ENCODE data around the gene JMJD7. TPM values are rescaled to one million over a fixed set of nuclear protein-coding genes. Genes with fewer than 3 reads are reported as not detected.

The JMJD7 gene
- total RNA-seq, 1 experiment from 2014 or later, result 13.5 TPM

DNA sequence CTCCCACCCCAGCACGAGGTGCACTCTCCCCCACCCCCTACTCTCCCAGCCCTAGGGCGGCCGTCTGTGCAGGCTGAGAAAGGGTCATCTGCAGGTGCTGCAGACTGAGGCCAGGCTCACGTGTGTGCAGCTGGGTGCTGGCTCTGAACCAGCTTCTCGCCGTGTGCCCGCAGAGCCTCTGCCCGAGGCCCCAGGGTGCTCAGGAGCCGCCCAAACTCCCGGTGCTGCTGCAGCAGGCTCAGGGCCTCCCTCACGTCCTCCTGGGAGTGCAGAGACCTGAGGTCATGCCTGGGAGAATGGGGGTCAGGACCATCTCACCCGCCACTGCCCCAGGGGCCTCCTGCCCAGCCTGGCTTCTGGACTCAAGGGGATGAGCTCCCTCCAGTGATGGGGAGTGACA is 48.8 kb downstream of the JMJD7 start:
- ATAC-seq, result no peak
- no peaks in the 10 kb centered on the region for H3K9me2 ChIP-seq (ENCODE audit: insufficient read depth)
- no peak overlapping the region for H3K27ac ChIP-seq (ENCODE audit: low read depth, low read length)
- DNase-seq (ENCODE audit: low read depth, low spot score), result no peak
- TF ChIP-seq SIN3A (IDR thresholded peaks at IDR 0.05; ENCODE audit: low read depth) (no peak), EGR1 (IDR thresholded peaks at IDR 0.05; ENCODE audit: low read depth) (no peak), ZNF274 (IDR thresholded peaks at IDR 0.05; ENCODE audit: low read depth, low read length) (no peak)
- H3K79me2 ChIP-seq (ENCODE audit: insufficient read depth, low read length), result no peaks in the 10 kb centered on the region
- POLR2A ChIA-PET, result no interaction called here
- no peak overlapping the region for H3K4me3 ChIP-seq (replicated peaks in 1 of 2; ENCODE audit: low read depth in 1 of 2, low read length in 2 of 2)
- no peaks in the 10 kb centered on the region for H4K20me1 ChIP-seq (ENCODE audit: insufficient read depth)
- H3K36me3 ChIP-seq (ENCODE audit: control insufficient read depth in 1 of 2, insufficient read depth in 2 of 2, low read length in 2 of 2), result no peaks in the 10 kb centered on the region
- RAD21 ChIA-PET (ENCODE audit: low non-redundant PET in 1 of 2, low total read pairs in 2 of 2, uncharacterized antibody in 2 of 2, unreplicated experiment in 2 of 2), result no interaction called here
- no peak overlapping the region for H3K4me2 ChIP-seq (ENCODE audit: low read length)
- no peak overlapping the region for H3K9ac ChIP-seq (ENCODE audit: low read length)
- CTCF ChIA-PET, result no interaction called here
- H3K9me3 ChIP-seq (ENCODE audit: control insufficient read depth in 1 of 2, insufficient read depth in 1 of 2, low read depth in 1 of 2, low read length in 2 of 2), result no peaks in the 10 kb centered on the region
- H3K27me3 ChIP-seq (ENCODE audit: insufficient read depth, low read length), result no peaks in the 10 kb centered on the region
- H3K4me1 ChIP-seq (ENCODE audit: control insufficient read depth in 1 of 2, insufficient read depth in 2 of 2, low read length in 2 of 2), result peaks cover 0 to 8% of the 10 kb centered on the region in 2 experiments; a peak in 2 of 4 replicates
- H2AFZ ChIP-seq (ENCODE audit: low read depth, low read length, poor library complexity, severe bottlenecking), result no peak overlapping the region
- no TSS peak for BruUV-seq (replicated peaks)
- intact Hi-C loops (cut with micrococcal nuclease), result no loop called here

DNA sequence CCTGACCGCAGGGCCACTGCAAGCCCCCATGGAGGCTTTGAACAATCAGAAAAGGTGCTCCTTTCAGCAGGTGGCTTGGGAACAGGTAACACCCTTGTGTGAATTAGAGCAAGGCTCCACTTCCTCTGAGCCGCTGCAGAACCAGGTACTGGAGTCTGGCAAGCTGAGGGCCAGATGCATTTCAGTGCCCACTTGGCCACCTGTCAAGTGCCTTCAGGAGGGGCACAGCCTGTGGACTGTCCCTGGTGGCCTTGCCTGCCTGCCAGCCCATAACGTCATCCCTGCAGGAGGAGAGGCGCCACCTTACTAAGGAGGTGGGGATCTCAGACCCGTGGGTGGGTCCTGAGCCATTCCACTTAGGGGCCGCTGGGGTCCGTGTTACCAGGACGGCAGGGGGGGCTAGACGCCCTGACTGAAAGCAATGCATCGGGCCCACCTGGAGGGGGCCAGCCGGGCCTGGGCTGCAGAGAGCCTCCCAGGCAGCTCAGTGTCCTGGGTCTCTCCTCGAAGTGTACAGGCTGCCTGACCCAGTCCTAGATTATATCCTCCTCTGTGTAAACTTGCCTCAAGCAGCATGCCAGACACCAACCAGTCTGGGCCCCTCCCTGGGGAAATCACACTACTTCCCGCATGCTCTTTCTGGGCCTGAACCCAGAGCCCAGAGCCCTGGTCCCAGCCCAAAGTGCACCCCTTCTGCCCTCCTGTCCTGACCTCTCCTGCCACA is 49.9 kb downstream of the JMJD7 start:
- ChIA-PET RAD21 (ENCODE audit: low non-redundant PET in 1 of 2, low total read pairs in 2 of 2, uncharacterized antibody in 2 of 2, unreplicated experiment in 2 of 2) (no interaction called here), POLR2A (no interaction called here), CTCF (no interaction called here)
- Histone ChIP-seq H3K36me3 (ENCODE audit: control insufficient read depth in 1 of 2, insufficient read depth in 2 of 2, low read length in 2 of 2) (no peaks in the 10 kb centered on the region), H3K27me3 (ENCODE audit: insufficient read depth, low read length) (no peaks in the 10 kb centered on the region), H3K27ac (ENCODE audit: low read depth, low read length) (no peak overlapping the region), H3K4me3 (replicated peaks in 1 of 2; ENCODE audit: low read depth in 1 of 2, low read length in 2 of 2) (no peak overlapping the region), H3K79me2 (ENCODE audit: insufficient read depth, low read length) (no peaks in the 10 kb centered on the region), H4K20me1 (ENCODE audit: insufficient read depth) (no peaks in the 10 kb centered on the region), H3K9me3 (ENCODE audit: control insufficient read depth in 1 of 2, insufficient read depth in 1 of 2, low read depth in 1 of 2, low read length in 2 of 2) (no peaks in the 10 kb centered on the region), H3K4me1 (ENCODE audit: control insufficient read depth in 1 of 2, insufficient read depth in 2 of 2, low read length in 2 of 2) (no peaks in the 10 kb centered on the region; a peak in 1 of 4 replicates), H3K9me2 (ENCODE audit: insufficient read depth) (no peaks in the 10 kb centered on the region), H3K9ac (ENCODE audit: low read length) (no peak overlapping the region), H2AFZ (ENCODE audit: low read depth, low read length, poor library complexity, severe bottlenecking) (no peak overlapping the region), H3K4me2 (ENCODE audit: low read length) (no peak overlapping the region)
- no peak for ATAC-seq
- BruUV-seq (replicated peaks), result no TSS peak
- TF ChIP-seq YY1 (IDR thresholded peaks at IDR 0.05; ENCODE audit: extremely low read depth, insufficient replicate concordance, low read depth, low read length), result no peak
- TF ChIP-seq CTCF (IDR thresholded peaks at IDR 0.05 in 2 of 3, conservative IDR thresholded peaks at IDR 0.05 in 1 of 3; ENCODE audit: borderline replicate concordance in 1 of 3, insufficient read depth in 1 of 3, low read depth in 2 of 3, low read length in 2 of 3), result no peak
- TF ChIP-seq SIN3A (IDR thresholded peaks at IDR 0.05; ENCODE audit: low read depth), result no peak
- no peak for TF ChIP-seq ZFX (IDR thresholded peaks at IDR 0.05)
- TF ChIP-seq POLR2A (IDR thresholded peaks at IDR 0.05; ENCODE audit: borderline replicate concordance, extremely low read depth, insufficient read depth, insufficient read length), result no peak
- TF ChIP-seq, protein P1, sequence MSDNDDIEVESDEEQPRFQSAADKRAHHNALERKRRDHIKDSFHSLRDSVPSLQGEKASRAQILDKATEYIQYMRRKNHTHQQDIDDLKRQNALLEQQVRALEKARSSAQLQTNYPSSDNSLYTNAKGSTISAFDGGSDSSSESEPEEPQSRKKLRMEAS (IDR thresholded peaks at IDR 0.05), result no peak
- intact Hi-C loops (cut with micrococcal nuclease), result no loop called here
- DNase-seq (ENCODE audit: low read depth, low spot score), result no peak

Data from HCT116 (cell line).